Activated CD8-positive, alpha-beta memory T cell treated with anti-CD3 and anti-CD28 coated beads, Interleukin-2, amount 50 U/mL, for 1 hour (primary cell): Measurements from ENCODE around the gene DISP3.

Experiments used
- DNase-seq: peaks from one replicate; pipeline ENCODE4 v3.0.0-alpha.2; 2020; ENCODE audit errors: extremely low read depth

DISP3 gene, protein sequence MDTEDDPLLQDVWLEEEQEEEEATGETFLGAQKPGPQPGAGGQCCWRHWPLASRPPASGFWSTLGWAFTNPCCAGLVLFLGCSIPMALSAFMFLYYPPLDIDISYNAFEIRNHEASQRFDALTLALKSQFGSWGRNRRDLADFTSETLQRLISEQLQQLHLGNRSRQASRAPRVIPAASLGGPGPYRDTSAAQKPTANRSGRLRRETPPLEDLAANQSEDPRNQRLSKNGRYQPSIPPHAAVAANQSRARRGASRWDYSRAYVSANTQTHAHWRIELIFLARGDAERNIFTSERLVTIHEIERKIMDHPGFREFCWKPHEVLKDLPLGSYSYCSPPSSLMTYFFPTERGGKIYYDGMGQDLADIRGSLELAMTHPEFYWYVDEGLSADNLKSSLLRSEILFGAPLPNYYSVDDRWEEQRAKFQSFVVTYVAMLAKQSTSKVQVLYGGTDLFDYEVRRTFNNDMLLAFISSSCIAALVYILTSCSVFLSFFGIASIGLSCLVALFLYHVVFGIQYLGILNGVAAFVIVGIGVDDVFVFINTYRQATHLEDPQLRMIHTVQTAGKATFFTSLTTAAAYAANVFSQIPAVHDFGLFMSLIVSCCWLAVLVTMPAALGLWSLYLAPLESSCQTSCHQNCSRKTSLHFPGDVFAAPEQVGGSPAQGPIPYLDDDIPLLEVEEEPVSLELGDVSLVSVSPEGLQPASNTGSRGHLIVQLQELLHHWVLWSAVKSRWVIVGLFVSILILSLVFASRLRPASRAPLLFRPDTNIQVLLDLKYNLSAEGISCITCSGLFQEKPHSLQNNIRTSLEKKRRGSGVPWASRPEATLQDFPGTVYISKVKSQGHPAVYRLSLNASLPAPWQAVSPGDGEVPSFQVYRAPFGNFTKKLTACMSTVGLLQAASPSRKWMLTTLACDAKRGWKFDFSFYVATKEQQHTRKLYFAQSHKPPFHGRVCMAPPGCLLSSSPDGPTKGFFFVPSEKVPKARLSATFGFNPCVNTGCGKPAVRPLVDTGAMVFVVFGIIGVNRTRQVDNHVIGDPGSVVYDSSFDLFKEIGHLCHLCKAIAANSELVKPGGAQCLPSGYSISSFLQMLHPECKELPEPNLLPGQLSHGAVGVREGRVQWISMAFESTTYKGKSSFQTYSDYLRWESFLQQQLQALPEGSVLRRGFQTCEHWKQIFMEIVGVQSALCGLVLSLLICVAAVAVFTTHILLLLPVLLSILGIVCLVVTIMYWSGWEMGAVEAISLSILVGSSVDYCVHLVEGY (N-terminal part only)

DNA sequence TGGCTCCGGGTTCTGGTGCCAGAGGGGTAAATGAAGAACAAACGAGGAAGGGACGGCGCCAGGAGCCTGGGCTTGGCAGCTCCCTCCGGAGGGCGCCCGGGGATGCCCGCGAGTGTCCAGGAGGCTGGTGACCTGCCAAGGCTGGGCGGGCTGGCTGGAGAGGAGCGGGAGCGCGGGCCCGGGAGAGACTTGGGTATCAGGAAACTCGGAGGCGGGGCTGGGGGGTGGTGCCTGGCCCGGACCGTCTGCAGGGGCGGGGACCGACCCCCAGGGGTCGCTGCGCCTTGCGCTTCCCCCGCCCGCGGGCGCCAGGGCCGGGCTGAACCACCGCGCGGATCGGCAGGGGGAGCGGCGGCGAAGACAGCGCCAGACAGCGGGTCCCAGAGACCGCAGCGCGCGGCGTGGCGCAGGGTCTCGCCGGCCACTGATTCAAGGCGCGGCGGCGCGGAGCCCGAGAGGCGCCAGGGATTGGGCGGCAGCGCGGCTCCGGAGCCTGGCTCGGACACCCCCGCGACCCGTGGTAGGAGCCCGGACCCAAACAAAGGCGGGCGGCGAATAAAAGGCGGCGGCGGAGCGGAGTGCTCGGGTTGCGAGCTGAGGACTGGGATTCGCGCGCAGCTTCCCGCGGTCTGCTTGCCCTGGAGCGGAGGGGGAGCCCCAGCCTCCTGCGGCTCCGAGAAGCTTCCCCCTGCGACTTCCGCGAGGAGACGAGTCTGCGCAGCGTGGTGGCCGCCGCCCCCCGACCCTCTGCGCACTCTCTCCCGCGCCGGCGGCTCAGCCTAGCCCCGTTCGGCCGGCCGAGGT is at the start of gene DISP3:
Gene DISP3 (plus strand): TSS at position 585 of the 804 bp plus-strand sequence. CDS start 21,838 bp downstream, outside the sequence.
- no peak for DNase-seq

DNA sequence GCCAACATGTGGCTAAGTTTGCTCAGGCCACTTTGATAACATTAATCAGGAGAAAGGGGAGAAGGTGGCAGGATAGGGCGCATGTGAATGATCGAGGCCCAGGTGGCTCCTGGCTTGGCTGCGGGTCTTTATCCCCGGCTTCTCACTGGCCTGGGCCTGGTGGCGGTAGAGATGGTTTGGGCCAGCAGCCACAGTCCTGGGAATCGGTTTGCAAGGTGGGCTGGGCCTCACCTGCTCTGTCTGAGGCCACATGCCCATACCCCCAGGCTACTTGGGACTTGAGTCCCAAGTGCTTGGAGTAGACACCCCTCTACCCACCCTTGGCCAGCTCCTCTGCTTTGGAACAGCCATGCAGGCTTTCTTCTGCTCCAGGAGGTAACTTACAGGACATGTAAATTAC is 49.7 kb upstream of the DISP3 start:
- DNase-seq = no peak

DNA sequence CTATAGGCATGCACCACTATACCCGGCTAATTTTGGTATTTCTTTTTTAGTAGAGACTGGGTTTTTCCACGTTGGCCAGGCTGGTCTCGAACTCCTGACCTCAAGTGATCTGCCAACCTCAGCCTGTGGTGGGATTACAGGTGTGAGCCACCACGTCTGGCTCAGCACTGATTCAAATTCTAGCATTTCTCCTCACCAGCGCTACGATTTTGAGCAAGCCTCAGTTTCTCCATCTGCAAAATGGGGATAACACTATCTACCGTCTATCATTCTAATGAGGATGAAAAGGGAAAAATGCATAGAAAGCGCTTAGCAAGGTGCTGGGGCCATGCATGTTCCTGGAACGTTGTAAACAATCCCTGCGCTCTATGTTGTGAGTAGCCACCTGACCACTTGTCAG is 49.0 kb upstream of the DISP3 start:
- DNase-seq = no peak

DNA sequence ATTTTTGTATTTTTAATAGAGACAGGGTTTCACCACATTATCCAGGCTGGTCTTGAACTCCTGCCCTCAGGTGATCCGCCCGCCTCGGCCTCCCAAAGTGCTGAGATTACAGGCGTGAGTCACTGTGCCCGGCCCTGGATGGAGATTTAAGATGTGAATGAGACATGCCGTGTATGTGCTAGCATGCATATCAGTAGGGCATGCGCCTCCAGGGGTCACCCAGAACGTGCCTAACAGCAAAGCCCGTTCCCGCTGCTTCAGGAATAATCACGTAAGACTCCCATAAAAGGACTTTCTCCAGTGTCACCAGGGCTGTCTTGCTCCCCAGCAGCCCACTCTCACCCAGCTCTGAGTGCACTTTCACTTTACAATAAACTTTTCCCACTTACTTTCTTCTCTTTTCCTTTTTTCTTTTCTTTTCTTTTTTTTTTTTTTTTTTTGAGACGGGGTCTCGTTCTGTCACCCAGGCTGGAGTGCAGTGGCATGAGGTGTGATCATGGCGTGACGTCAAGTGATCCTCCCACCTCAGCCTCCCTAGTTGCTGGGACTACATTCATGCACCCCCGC is 46.9 kb upstream of the DISP3 start:
- DNase-seq = no peak

DNA sequence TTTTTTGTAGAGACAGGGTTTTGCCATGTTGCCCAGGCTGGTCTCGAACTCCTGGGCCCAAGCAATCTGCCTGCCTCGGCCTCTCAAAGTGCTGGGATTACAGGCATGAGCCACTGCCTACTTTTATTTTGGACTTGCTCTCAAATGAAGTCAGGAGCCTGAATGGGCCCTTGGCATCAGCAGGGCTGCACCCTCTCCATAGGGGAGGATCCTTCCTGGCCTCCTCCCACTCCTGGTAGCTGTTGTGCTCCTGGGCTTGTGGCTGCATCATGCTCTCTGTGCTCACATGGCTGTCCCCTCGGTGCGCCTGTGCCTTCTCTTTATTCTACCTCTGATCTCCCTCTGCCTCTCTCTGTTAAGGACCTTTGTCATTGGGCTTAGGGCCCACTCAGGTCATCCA is 46.4 kb upstream of the DISP3 start:
- no peak for DNase-seq

DNA sequence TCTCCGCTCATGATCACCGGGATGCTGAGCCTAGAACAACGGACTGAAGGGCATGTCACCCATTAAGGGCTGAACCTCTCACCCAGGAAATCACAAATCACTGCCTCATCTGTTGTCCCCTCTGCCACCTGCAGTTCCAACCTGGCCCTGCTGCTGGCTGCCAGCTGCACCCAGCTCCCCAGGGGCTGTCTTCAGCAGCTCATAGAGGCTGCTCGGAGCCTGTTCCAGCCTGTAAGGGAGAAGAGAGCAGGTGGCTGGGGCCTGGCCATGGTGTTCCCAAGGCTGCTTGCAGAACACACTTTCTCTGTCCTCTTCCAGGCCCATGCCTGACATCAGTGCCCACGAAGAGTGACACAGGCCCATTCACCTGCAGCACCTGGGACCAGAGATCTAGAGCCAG is 44.5 kb upstream of the DISP3 start:
- DNase-seq = no peak

DNA sequence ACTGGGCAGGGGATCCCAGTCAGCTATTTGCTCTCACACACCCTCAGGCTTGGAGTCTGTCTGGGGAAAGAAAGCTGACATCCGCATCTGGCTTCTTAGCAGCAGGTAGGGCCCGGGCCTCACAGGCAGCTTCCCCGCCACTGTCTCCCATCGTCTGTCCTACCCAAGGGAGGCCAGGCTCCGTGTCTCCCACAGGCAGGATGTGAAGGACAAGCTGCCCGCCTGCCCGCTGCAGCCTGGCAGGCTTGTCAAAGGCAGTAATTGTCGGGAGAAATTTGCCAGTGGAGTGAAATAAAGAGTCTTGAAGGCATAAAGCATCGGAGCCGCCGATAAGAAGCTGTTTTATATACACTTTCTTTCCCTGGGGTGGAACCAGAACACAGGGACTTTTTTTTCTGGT is 44.0 kb upstream of the DISP3 start:
- no peak for DNase-seq

DNA sequence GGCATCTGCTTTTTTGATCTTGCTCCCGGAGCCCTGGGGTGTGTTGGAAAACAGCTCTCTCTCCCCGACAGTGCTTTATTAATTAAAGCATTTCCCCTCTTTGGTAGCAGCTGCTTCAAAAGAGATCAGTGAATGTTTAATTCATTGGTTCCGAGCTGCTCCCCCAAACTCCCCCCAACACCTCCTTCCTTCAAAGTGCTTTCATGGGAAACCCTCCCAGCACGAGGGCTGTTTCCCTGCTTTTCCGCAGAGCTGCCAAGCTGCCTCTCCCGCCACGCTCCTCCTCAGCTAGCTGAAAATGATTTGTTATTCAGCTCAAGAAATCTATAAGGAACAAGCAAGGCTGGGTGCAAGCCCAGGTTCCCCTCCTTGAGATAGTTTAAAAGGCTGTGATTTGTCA is 40.0 kb upstream of the DISP3 start:
- DNase-seq = no peak

DNA sequence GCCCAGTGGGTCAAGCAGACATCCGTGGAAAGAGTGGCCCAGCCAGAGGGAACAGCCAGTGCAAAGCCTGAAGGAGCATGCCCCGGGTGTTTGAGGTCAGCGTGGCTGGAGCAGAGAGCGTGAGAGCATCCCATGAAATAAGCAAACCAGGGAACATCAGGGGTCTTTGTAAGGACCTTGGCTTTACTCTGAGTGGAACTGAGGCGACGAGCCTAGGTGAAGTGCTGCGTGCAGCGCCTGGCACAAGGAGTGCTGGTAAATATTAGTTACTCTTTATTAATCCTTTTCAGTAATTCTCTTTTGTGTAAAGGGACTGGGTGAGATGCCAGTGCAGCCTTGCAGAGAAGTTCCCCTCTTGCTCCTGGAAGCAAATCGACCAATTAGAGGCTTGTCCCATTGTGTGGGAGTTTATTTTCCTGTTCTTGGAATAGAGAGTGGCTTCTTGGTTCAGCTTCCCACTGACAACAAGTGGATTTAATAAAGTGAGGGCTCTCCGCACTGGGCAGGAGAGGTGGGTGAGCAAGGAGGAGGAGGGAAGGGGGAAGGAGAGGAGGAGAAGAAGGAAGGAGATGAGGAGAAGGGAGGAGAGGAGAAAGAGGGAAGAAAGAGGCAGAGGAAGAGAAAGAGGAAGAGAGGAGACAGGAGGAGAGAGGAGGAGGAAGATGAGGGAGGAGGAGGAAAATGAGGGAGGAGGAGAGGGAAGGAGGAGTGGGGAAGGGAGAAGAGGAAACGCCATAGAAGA is 37.6 kb upstream of the DISP3 start:
- DNase-seq = no peak

DNA sequence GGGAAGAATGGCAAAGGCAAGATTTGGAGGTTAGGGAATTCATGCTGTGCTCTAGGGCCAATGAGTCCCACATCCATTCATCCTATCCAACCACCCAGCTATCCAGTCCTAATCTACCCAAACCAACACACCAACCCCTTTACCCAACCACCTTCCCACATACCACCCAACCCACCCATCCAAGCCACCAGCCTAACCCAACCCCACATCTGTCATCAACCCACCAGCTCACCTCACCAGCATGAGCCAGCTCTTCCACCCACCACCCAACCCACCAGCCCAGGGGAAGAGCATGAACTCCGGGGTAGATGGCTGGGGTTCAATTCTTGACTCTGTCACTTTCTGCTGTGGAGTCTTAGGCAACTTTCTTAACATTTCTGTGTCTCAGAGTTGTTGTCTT is 35.9 kb upstream of the DISP3 start:
- no peak for DNase-seq

DNA sequence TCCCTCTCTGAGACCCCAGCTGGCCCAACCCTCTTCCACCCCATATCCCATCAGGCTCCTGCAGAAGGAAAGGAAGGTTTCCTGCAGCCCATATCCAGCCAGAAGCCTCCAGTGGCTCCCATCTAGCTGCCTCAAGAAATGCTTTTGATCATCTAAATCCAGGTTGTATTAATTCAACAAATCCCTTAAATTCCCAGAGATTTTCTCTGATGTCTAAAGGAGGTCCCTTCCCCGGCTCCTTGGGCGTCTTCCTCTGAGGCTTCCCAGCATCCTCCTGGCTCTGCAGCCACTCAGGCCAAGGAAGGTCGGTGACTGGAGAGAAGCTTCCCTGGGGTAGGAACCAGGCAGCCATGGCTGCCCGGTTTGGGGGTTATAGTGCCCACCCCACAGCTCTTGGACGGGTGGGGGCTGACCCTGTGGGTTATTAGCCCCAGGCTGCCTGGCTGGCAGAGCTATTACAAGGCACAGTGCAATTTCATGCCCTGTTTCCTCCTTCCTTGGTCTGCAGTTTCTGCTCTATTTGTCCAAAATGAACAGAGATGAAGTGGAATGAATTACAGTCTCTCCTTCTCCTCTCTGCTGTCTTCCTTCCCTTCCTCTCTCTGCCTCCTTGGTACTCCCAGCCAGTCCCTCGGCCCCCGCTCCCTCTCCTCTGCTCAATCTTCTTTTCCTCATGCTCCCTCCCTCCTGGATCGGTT is 34.8 kb upstream of the DISP3 start:
- no peak for DNase-seq

DNA sequence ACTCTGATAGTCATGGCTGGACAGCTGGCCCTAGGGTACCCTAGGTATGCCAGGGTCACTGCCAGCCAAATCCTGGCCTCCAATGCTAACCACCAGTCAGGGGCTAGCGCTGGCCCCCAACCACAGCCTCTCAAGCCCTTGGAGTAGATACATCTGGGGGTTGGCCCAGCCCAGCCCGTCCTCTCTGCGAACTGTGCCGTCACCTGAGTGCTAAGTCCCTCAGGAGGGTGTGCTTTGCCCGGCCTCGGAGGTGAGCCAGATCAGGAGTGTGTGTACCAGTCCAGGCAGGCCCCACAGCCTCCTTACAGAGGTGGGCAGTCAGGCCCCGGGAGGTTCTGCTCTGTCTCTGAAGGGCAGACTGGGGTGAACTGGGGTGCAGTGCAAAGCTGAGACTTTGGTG is 34.0 kb upstream of the DISP3 start:
- no peak for DNase-seq

DNA sequence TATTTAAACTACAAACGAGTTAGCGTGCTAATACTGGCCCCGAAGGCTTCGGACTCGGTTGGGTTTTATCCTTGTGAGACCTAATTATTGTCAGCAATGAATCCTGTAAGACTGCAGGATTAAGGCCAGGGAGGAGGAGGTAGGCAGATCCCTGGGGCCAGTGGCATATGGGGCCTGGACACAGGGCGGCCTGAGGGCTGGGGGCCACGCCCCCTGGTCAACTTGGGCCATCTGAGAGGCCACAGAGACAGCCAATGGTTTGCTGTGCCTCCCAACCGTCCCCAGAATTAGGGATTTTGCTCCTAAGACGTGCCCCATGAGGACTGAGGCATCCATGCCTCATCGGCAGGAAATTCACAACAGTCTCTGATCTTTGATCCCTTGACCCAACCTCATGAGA is 31.1 kb upstream of the DISP3 start:
- no peak for DNase-seq

DNA sequence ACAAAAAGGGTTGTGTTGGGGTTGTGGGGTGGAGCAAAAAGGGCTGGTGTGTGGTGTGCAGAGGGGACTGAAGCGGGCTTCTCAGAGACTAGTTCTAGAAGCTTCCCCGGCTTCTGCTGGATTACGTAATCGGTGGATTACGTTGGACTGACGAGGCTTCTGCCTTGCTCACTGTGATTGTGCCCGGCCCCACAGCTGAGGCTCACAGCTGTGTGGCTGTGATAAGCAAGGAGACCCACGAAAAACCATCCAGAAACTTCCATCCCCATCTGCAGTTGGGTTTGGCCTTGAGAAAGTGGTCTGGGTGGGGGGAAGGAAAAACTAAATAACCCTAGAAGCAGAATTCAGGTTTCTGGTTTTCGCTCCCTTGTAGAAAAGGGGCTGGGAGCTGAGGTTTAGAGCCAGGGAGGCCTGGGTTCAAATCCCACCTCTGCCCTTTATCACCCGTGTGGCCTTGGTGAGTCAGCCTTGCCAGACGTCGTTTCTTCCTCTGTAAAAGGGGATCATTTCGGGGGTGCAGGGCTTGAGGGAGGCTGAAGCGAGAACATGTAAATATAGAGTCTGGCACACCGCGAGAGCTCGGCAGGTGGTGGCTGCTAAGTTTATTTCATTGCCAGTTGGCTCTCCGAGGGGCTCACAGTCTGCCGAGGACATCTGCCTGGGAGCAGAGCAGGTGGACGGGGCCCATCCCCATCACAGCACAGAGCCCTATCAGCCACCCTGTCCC is 30.4 kb upstream of the DISP3 start:
- DNase-seq = no peak

DNA sequence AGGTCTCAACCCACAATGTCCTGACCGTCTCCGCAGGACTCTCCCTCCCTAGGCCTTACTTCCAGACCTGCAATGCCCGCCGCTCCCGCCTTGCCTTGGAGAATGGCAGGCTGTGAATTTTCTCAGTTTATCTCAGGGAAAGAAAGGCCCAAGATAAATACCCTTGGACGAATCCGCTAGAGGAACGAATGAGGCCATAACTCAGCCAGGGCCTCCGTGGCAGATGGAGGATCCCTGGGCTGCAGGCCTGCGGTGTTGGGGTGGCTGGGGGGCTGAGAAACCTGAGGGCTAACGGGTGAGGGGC is 29.9 kb upstream of the DISP3 start:
- DNase-seq = no peak

DNA sequence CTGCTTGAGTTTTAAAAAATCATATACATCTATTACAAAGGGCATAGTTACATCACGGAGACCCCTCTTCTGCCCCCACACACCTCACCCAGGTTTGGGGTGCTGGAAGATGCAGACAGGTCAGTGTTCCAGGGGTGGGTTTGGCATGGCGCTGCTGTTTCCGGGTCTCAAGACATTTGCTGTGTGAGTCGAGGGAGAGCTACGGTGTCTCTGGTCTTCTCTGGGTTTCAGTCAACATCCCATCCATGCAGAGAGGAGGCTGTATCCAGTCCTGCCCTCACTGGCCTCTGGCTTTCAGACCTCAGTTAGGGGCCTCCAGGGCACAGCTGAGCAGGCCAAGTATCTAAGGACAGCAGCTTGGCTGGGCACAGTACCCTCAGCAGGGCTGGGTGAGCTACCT is 28.6 kb upstream of the DISP3 start:
- no peak for DNase-seq

DNA sequence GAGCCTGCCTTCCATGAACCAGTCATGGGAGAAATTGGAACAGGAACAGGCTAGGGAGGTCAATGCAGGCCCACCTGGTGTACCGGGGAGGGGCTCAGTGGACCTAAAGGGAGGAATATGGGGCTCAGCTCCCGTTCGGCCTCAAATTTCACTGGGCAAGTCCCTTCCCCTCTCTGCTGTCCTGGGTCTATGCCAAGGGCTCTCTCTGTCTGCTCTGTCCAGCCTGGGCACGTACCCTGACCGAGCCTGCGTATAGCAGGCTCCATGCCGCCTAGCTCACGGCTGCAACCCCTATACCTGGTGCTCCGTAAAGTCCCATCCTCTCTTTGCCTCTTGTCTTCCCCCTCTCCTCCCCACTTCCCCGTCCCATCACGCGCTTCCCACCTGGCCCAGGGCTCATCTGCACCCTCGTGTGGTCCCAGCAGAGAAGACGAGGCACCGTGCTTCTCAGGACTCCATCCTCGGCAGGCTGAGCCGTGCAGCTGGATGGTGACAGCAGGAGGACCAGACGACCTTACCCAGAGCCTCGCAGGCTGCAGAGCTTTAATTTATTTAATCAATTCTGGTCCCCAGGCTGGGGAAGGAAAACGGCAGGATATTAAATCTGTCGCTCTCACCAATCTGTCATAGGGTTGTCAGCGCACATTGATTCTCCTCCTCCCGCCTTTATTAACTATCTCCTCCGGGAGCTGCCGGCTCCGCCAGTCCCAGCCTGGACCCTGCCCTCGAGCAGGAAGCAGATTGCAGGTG is 25.0 kb upstream of the DISP3 start:
- DNase-seq = no peak

DNA sequence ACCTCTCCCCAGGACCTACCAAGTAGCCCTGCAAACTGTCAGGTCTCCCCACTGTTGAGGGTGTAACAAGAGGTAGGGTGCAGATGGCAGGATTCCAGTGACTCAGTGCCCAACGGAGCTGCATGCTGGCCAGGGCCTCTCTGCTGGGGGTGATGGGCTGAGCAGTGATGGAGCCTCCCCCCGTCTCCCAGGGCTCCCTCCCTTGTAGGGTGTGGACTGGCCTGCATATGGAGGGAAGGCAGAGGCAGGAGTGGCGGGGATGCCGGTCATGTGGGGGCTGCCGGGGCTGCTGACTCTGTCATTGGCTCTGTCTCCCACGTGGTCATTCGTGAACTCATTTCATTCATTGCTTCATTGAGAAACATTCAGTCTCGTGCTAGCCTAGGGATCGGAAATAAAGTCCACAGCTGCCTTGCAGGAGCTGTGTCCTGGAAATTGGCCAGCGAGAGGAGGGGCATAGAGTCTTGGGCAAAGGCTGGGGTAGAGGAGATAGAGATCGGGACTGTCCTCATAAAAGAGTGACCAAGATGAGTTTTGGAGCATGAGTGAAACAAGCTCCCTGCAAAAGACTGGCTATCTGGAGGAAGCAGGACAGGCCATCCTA is 22.9 kb upstream of the DISP3 start:
- DNase-seq = no peak
